Upper lobe of left lung (tissue), 6 donors: ENCODE measurements around the gene EPHB1. TPM values are rescaled to one million over a fixed set of nuclear protein-coding genes. Genes with fewer than 3 reads are reported as not detected.

Source experiments
- ATAC-seq, 2 donors: fragments of 200-7000 bp; cut with Tn5 transposase; one replicate each; pipeline ENCODE4 v1.9.1; 2022; ENCODE audit warnings: mild to moderate bottlenecking in 2 of 2, moderate library complexity in 2 of 2; ENCODE audit not compliant: low FRiP score in 2 of 2
- DNase-seq, 2 donors: peaks; one replicate each; pipeline ENCODE4 v3.0.0-alpha.2; 2019 to 2020
- H3K27ac ChIP-seq, 4 donors: fragments of 200-600 bp; sonication (generic); one replicate each; pipeline ENCODE4 v1.5.1; 2016 to 2019
- H3K27me3 ChIP-seq, 4 donors: fragments of 200-600 bp; sonication (generic); one replicate each; pipeline ENCODE4 v1.5.1; 2017 to 2019
- H3K36me3 ChIP-seq, 4 donors: fragments of 200-600 bp; sonication (generic); one replicate each; pipeline ENCODE4 v1.5.1; 2016 to 2019
- H3K4me1 ChIP-seq, 4 donors: fragments of 200-600 bp; sonication (generic); one replicate each; pipeline ENCODE4 v1.5.1; 2018 to 2019
- H3K4me3 ChIP-seq, 4 donors: fragments of 200-600 bp; sonication (generic); one replicate each; pipeline ENCODE4 v1.5.1; 2017 to 2019; ENCODE audit warnings: mild to moderate bottlenecking in 2 of 4, moderate library complexity in 1 of 4
- H3K9me3 ChIP-seq, 4 donors: fragments of 200-600 bp; sonication (generic); one replicate each; pipeline ENCODE4 v1.5.1; 2018 to 2019
- CTCF ChIP-seq, 6 experiments: fragments of 450-650 bp in 4 of 6; fragments of 200-600 bp in 2 of 6; sonication (generic) in 2 of 6; IDR thresholded peaks; one replicate each; pipeline ENCODE4 v1.5.1; 2016 to 2019; ENCODE audit warnings: antibody characterized with exemption in 6 of 6
- EP300 ChIP-seq, 4 donors: sonication (generic); formaldehyde crosslinking; IDR thresholded peaks; one replicate each; pipeline ENCODE4 v1.5.1; 2017; ENCODE audit warnings: antibody characterized with exemption in 4 of 4, control low read depth in 2 of 4
- POLR2A ChIP-seq, 4 donors: fragments of 450-650 bp; IDR thresholded peaks; one replicate each; pipeline ENCODE4 v1.5.1; 2016 to 2017; ENCODE audit warnings: antibody characterized with exemption in 4 of 4, mild to moderate bottlenecking in 2 of 4
- POLR2AphosphoS5 ChIP-seq, 2 donors: sonication (generic); formaldehyde crosslinking; IDR thresholded peaks; one replicate each; pipeline ENCODE4 v1.5.1; 2017; ENCODE audit warnings: antibody characterized with exemption in 2 of 2
- WGBS, 2 donors: methylation state at CpG; one replicate each; pipeline ENCODE4 v1.1.5; 2017 to 2018; 5-methylcytosine and 5-hydroxymethylcytosine counted together
- total RNA-seq, 6 donors: library from RNA; depleted of rRNA in 4 of 6; stranded (reverse); fragments of >200 nt in 4 of 6; gene quantifications; one replicate each; pipeline versions ENCODE4 v1.1.0 to v1.2.1, GENCODE V29; 2016 to 2021
- donor health status: DM: no; HTN: no; CAD: no; lungs with moderate emphysema.
- donor health status: DM: no; HTN: yes; CAD: no; lungs with severe emphysema.

The EPHB1 gene
- total RNA-seq, 6 donors from 2014 or later = 1.3 to 14.6 (median 2.4) TPM; not detected in 1

- H3K27me3 ChIP-seq = no peaks in the 10 kb centered on the region
- H3K9me3 ChIP-seq = no peaks in the 10 kb centered on the region
- no peak overlapping the region for H3K4me3 ChIP-seq
- H3K4me1 ChIP-seq = no peaks in the 10 kb centered on the region
- H3K36me3 ChIP-seq = no peaks in the 10 kb centered on the region
- no peak overlapping the region for H3K27ac ChIP-seq
- ATAC-seq = no peak
- no peak for TF ChIP-seq CTCF (IDR thresholded peaks at IDR 0.05)
- TF ChIP-seq POLR2AphosphoS5 (IDR thresholded peaks at IDR 0.05) = no peak
- 88 to 89% methylated on average over 8 of the region's 8 CpGs for WGBS, 2 donors
- DNase-seq = no peak
Measured at GRCh38 chr3:134872440-134873388, 77.7 kb downstream of the EPHB1 start.

DNA sequence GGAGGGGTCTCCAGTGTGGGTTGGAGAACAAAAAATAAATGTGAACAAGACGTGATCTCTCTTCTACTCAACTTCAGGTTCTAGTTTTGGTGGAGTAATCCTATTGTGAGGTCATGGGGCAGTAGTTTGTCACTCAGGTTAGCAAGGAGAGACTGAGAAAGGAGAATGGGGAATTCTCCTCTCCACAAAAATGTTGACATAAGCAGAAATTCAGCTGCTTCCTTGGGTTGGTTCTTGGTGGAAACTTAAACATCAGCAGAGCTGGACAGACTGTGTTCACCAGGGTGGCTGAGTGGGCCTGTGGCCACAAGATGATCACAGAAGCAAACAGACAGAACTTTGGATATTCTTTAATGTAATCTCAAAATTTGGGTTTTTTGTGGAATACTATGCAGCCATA is 78.7 kb downstream of the EPHB1 start:
- no peaks in the 10 kb centered on the region for H3K4me1 ChIP-seq
- H3K36me3 ChIP-seq = no peaks in the 10 kb centered on the region
- H3K27ac ChIP-seq = no peak overlapping the region
- ATAC-seq (no peak), DNase-seq (no peak)
- no peaks in the 10 kb centered on the region for H3K27me3 ChIP-seq
- H3K9me3 ChIP-seq = no peaks in the 10 kb centered on the region
- WGBS, 2 donors = 79 to 91% methylated on average over 1 of the region's 1 CpG
- no peak for TF ChIP-seq POLR2AphosphoS5 (IDR thresholded peaks at IDR 0.05)
- TF ChIP-seq CTCF (IDR thresholded peaks at IDR 0.05) = no peak
- no peak for TF ChIP-seq POLR2A (IDR thresholded peaks at IDR 0.05)
- TF ChIP-seq EP300 (IDR thresholded peaks at IDR 0.05) = no peak
- no peak overlapping the region for H3K4me3 ChIP-seq

DNA sequence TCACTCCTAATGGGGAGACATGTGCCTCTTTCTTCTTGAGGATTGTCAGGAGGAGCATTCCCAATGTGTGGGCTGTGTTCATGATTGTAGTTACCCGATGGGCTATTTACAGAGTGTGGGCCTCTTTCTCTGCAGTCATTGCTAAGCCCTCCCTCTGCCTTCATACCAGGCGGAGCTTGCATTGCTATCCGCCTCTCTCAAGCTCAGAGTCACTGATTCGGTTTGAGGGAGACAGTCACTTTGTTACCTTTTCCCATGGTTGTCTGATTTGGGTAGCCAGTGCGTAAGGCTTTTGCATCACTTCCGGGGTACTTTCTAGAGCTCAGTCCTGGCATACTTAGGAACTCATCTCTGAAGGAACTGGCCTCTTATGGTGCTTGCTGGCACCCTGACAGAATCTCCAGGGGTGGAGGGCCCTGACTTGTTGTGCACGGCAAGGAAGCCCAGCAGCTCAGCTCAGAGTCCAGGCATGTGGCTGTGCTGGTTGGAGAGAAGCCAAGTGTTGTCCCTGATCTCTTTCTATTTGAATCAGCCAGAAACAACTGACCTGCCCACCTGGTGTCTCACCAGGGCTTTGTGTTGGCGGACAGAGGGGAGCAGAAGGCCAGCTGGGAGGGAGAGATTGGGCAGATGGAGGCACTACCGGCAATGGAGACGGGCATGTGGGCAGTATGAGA is 79.8 kb downstream of the EPHB1 start:
- WGBS, 2 donors = 64 to 68% methylated on average over 8 to 10 of the region's 10 CpGs
- ATAC-seq = peak in 1 of 2 donors; percentile 22

DNA sequence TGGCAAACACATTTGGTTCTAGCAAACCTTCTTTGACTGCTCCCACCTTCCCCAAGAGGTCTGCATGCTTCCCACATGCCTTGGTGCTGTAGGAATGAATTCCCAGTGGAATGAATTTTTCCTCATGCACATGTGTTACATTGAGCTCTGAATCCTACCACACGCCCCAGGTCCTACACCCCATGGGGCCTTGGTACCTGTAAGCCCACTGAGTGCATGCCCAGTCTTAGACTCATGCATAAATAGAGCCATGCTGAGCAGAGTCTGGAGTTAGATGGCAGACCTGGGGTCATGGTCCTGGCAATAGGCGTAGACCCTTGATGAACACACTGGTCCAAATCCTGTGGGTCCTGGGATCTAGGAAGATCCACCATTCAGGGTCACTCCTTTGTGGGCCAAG is 81.8 kb downstream of the EPHB1 start:
- H3K36me3 ChIP-seq = no peaks in the 10 kb centered on the region
- DNase-seq (no peak), ATAC-seq (no peak)
- H3K27ac ChIP-seq = no peak overlapping the region
- 78 to 89% methylated on average over 1 to 2 of the region's 2 CpGs for WGBS, 2 donors
- H3K9me3 ChIP-seq = no peaks in the 10 kb centered on the region
- no peaks in the 10 kb centered on the region for H3K27me3 ChIP-seq
- no peak overlapping the region for H3K4me3 ChIP-seq
- no peaks in the 10 kb centered on the region for H3K4me1 ChIP-seq
- TF ChIP-seq POLR2A (IDR thresholded peaks at IDR 0.05) (no peak), POLR2AphosphoS5 (IDR thresholded peaks at IDR 0.05) (no peak), CTCF (IDR thresholded peaks at IDR 0.05) (no peak), EP300 (IDR thresholded peaks at IDR 0.05) (no peak)

More for the DNA sequence above, 79.8 kb downstream of the EPHB1 start:
- no peaks in the 10 kb centered on the region for H3K36me3 ChIP-seq
- H3K27ac ChIP-seq = no peak overlapping the region
- H3K9me3 ChIP-seq = no peaks in the 10 kb centered on the region
- DNase-seq = no peak
- no peak overlapping the region for H3K4me3 ChIP-seq
- TF ChIP-seq EP300 (IDR thresholded peaks at IDR 0.05) (no peak), POLR2AphosphoS5 (IDR thresholded peaks at IDR 0.05) (no peak), CTCF (IDR thresholded peaks at IDR 0.05) (no peak), POLR2A (IDR thresholded peaks at IDR 0.05) (no peak)
- H3K27me3 ChIP-seq = no peaks in the 10 kb centered on the region
- no peaks in the 10 kb centered on the region for H3K4me1 ChIP-seq
